OCI-LY1 (cell line): Measurements from ENCODE around the gene MLF2.

ENCODE experiments used
- EZH2 ChIP-seq: fragments of 200-600 bp; sonication (generic), shearing (Covaris generic); IDR thresholded peaks from 2 replicates; pipeline ENCODE4 v1.8.0; 2017; ENCODE audit warnings: borderline replicate concordance, mixed run types, mild to moderate bottlenecking, antibody characterized with exemption, low read length, moderate library complexity, mixed read lengths
- TF ChIP-seq, protein P1 (sequence below): fragments of 200-600 bp; sonication (generic), shearing (Covaris generic); IDR thresholded peaks from 2 replicates; pipeline ENCODE4 v1.5.1; 2017; ENCODE audit warnings: mild to moderate bottlenecking, antibody characterized with exemption, low read length, moderate library complexity, mixed read lengths

DNA sequence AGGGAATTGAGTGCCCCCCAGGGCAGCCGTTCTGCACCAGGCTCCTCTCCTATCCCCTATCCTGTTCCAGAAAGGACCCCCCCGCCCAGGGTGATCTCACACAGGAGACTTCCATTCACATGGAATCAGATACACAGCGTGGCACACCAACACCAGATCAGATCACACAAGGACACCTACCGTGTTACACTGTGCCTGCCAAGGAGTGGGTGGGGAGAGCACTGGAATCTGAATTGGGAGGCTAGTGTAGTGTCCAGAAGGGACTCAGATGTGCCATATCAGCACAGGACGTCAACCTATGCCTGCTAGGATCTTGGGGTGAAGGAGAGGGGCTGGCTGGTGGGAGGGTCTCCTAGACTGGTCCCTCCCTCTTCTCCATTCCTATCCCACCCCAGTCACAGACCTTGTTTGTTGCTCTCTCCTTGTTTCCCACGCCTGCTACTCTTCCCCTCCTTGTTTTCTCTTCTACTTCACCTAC lies 15.5 kb upstream of the MLF2 start:
- TF ChIP-seq, protein P1, sequence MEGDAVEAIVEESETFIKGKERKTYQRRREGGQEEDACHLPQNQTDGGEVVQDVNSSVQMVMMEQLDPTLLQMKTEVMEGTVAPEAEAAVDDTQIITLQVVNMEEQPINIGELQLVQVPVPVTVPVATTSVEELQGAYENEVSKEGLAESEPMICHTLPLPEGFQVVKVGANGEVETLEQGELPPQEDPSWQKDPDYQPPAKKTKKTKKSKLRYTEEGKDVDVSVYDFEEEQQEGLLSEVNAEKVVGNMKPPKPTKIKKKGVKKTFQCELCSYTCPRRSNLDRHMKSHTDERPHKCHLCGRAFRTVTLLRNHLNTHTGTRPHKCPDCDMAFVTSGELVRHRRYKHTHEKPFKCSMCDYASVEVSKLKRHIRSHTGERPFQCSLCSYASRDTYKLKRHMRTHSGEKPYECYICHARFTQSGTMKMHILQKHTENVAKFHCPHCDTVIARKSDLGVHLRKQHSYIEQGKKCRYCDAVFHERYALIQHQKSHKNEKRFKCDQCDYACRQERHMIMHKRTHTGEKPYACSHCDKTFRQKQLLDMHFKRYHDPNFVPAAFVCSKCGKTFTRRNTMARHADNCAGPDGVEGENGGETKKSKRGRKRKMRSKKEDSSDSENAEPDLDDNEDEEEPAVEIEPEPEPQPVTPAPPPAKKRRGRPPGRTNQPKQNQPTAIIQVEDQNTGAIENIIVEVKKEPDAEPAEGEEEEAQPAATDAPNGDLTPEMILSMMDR, result no peak
- TF ChIP-seq EZH2, result no peak
